GM23338 (cell line): Measurements from ENCODE around the gene ZBTB7C. TPM values are rescaled to one million over a fixed set of nuclear protein-coding genes. Genes with fewer than 3 reads are reported as not detected.

Experiments used
- ATAC-seq: fragments of 200-7000 bp; cut with Tn5 transposase; 3 replicates; pipeline ENCODE4 v1.9.1; 2020
- DNase-seq: peaks from one replicate; pipeline ENCODE4 v3.0.0-alpha.2; 2015; ENCODE audit warnings: low spot score
- H2AFZ ChIP-seq: fragments of 200-600 bp; sonication (generic); 2 replicates; pipeline ENCODE4 v1.8.0; 2016; ENCODE audit warnings: antibody characterized with exemption, mild to moderate bottlenecking, moderate library complexity
- H3F3A ChIP-seq: fragments of 200-600 bp; sonication (generic); replicated peaks from 2 replicates; pipeline ENCODE4 v1.8.0; 2017; ENCODE audit warnings: antibody characterized with exemption, mixed run types, low read depth
- H3K27ac ChIP-seq: fragments of 200-600 bp; sonication (generic); 2 replicates; pipeline ENCODE4 v1.6.1; 2016; ENCODE audit warnings: low read depth
- H3K27me3 ChIP-seq: fragments of 200-600 bp; sonication (generic); 2 replicates; pipeline ENCODE4 v1.8.0; 2016; ENCODE audit warnings: mild to moderate bottlenecking, mixed run types, moderate library complexity; ENCODE audit not compliant: insufficient read depth
- H3K36me3 ChIP-seq: fragments of 200-600 bp; sonication (generic); 2 replicates; pipeline ENCODE4 v1.8.0; 2016; ENCODE audit warnings: mild to moderate bottlenecking; ENCODE audit not compliant: insufficient read depth
- H3K4me1 ChIP-seq: fragments of 200-600 bp; sonication (generic); 2 replicates; pipeline ENCODE4 v1.8.0; 2016; ENCODE audit warnings: mild to moderate bottlenecking, moderate library complexity; ENCODE audit not compliant: insufficient read depth
- H3K4me2 ChIP-seq: fragments of 200-600 bp; sonication (generic); 2 replicates; pipeline ENCODE4 v1.7.1; 2017; ENCODE audit warnings: mixed run types
- H3K4me3 ChIP-seq: fragments of 200-600 bp; sonication (generic); 2 replicates; pipeline ENCODE4 v1.6.1; 2016; ENCODE audit warnings: mixed run types
- H3K79me2 ChIP-seq: fragments of 200-600 bp; sonication (generic); replicated peaks from 2 replicates; pipeline ENCODE4 v1.8.0; 2017; ENCODE audit warnings: mild to moderate bottlenecking; ENCODE audit not compliant: insufficient read depth
- H3K9me2 ChIP-seq: fragments of 200-600 bp; sonication (generic); 2 replicates; pipeline ENCODE4 v1.8.0; 2017; ENCODE audit not compliant: insufficient read depth
- H4K20me1 ChIP-seq: fragments of 200-600 bp; sonication (generic); replicated peaks from 2 replicates; pipeline ENCODE4 v1.8.0; 2017; ENCODE audit warnings: mild to moderate bottlenecking; ENCODE audit not compliant: insufficient read depth
- H3K27ac Mint-ChIP-seq: 2 replicates; pipeline ENCODE4 v1.8.0; 2020; ENCODE audit warnings: inconsistent platforms, mild to moderate bottlenecking, moderate library complexity, mixed read lengths
- H3K27me3 Mint-ChIP-seq: 3 replicates; pipeline ENCODE4 v1.8.0; 2022; ENCODE audit warnings: low read depth, mild to moderate bottlenecking, moderate library complexity, mixed read lengths, inconsistent platforms; ENCODE audit not compliant: insufficient read depth, poor library complexity
- H3K36me3 Mint-ChIP-seq: 3 replicates; pipeline ENCODE4 v1.8.0; 2021; ENCODE audit warnings: low read depth, mild to moderate bottlenecking, inconsistent platforms, moderate library complexity, mixed read lengths
- H3K4me1 Mint-ChIP-seq: 3 replicates; pipeline ENCODE4 v1.8.0; 2020; ENCODE audit warnings: mild to moderate bottlenecking, inconsistent platforms, mixed read lengths
- H3K4me3 Mint-ChIP-seq: 3 replicates; pipeline ENCODE4 v1.8.0; 2021; ENCODE audit warnings: moderate library complexity, mild to moderate bottlenecking, inconsistent platforms, mixed read lengths
- H3K9me3 Mint-ChIP-seq: 3 replicates; pipeline ENCODE4 v1.8.0; 2020; ENCODE audit warnings: moderate library complexity, mild to moderate bottlenecking, inconsistent platforms, mixed read lengths
- CREB1 ChIP-seq: fragments of 250-450 bp; sonication (Bioruptor Pico); IDR thresholded peaks from 2 replicates; pipeline ENCODE4 v1.5.0; 2020; ENCODE audit warnings: low read depth, mild to moderate bottlenecking, moderate library complexity
- CTCF ChIP-seq, 2 experiments: fragments of 200-600 bp in 1 of 2; sonication (generic) in 1 of 2; conservative IDR thresholded peaks; 2 replicates each; pipeline versions ENCODE4 v1.5.1 to v1.6.1; 2016 to 2017; ENCODE audit warnings: antibody characterized with exemption in 2 of 2, low read depth in 2 of 2, mild to moderate bottlenecking in 2 of 2, moderate library complexity in 1 of 2
- EZH2 ChIP-seq: fragments of 200-600 bp; sonication (generic); IDR thresholded peaks from one replicate; pipeline ENCODE4 v1.8.0; 2017; ENCODE audit warnings: antibody characterized with exemption, mild to moderate bottlenecking, low read depth; ENCODE audit not compliant: unreplicated experiment
- EZH2phosphoT487 ChIP-seq: fragments of 200-600 bp; sonication (generic); IDR thresholded peaks from one replicate; pipeline ENCODE4 v1.8.1; 2018; ENCODE audit warnings: antibody characterized with exemption; ENCODE audit not compliant: unreplicated experiment
- JUNB ChIP-seq: IDR thresholded peaks from one replicate; pipeline ENCODE4 v1.6.1; 2016; ENCODE audit warnings: antibody characterized with exemption; ENCODE audit not compliant: unreplicated experiment
- NANOG ChIP-seq: IDR thresholded peaks from 2 replicates; pipeline ENCODE4 v1.6.1; 2016; ENCODE audit warnings: antibody characterized with exemption, borderline replicate concordance
- POLR2AphosphoS5 ChIP-seq: IDR thresholded peaks from 2 replicates; pipeline ENCODE4 v1.6.1; 2016; ENCODE audit warnings: antibody characterized with exemption, low read depth
- REST ChIP-seq: IDR thresholded peaks from one replicate; pipeline ENCODE4 v1.6.1; 2018; ENCODE audit warnings: antibody characterized with exemption; ENCODE audit not compliant: unreplicated experiment
- STAT1 ChIP-seq: IDR thresholded peaks from one replicate; pipeline ENCODE4 v1.6.1; 2016; ENCODE audit warnings: antibody characterized with exemption; ENCODE audit not compliant: unreplicated experiment
- ZNF114 ChIP-seq: fragments of 250-450 bp; sonication (Bioruptor Pico); IDR thresholded peaks from 2 replicates; pipeline ENCODE4 v1.5.0; 2020; ENCODE audit warnings: mild to moderate bottlenecking, moderate library complexity
- ZNF331 ChIP-seq: fragments of 250-450 bp; sonication (Bioruptor Pico); IDR thresholded peaks from 2 replicates; pipeline ENCODE4 v1.5.0; 2020; ENCODE audit warnings: low read depth, mild to moderate bottlenecking, moderate library complexity
- ZNF462 ChIP-seq: fragments of 250-450 bp; sonication (Bioruptor Pico); IDR thresholded peaks from 2 replicates; pipeline ENCODE4 v1.5.0; 2020; ENCODE audit warnings: mild to moderate bottlenecking, moderate library complexity
- polyA plus RNA-seq: library from polyadenylated mRNA; unstranded; fragments of >200 nt; fragmentation: Nextera tagmentation; extraction: Ambion mirVana; gene quantifications from 2 replicates; pipeline ENCODE4 v1.2.1, GENCODE V29; 2016
- total RNA-seq: library from RNA; depleted of rRNA; stranded (reverse); fragments of >200 nt; shearing (Covaris generic); gene quantifications from 2 replicates; pipeline ENCODE4 v1.2.3, GENCODE V29; 2014
- TF ChIP-seq, protein P1 (sequence below): IDR thresholded peaks from 2 replicates; pipeline ENCODE4 v1.6.1; 2016; ENCODE audit warnings: antibody characterized with exemption

ZBTB7C gene
- total and polyA plus RNA-seq, 2 experiments from 2014 or later = 0.03 to 0.14 TPM

- Mint-ChIP-seq H3K27me3 (peaks cover 6% of the 10 kb centered on the region), H3K4me1 (peaks cover 23% of the 10 kb centered on the region), H3K4me3 (no peak overlapping the region), H3K27ac (peak overlapping the region; percentile 65; the same call in 1 of the 2 replicates), H3K9me3 (peaks cover 13% of the 10 kb centered on the region), H3K36me3 (peaks cover 7% of the 10 kb centered on the region; the same call in 2 of the 3 replicates)
- no peak overlapping the region for H3K27ac ChIP-seq
- H3K36me3 ChIP-seq = no peaks in the 10 kb centered on the region
- H2AFZ ChIP-seq = peak overlapping the region; percentile 23; the same call in 1 of the 2 replicates
- H3K9me2 ChIP-seq = no peaks in the 10 kb centered on the region
- DNase-seq (no peak), ATAC-seq (no peak)
- H3K4me1 ChIP-seq = no peaks in the 10 kb centered on the region; the same call in 1 of the 2 replicates
- no peak overlapping the region for H3K4me2 ChIP-seq
- no peaks in the 10 kb centered on the region for H4K20me1 ChIP-seq
- H3K27me3 ChIP-seq = no peaks in the 10 kb centered on the region
- no peak overlapping the region for H3K4me3 ChIP-seq
- TF ChIP-seq ZNF462 (CRISPR knock-in tag) (no peak), CTCF (conservative IDR thresholded peaks at IDR 0.05; ENCODE audit: low read depth in 2 of 2) (no peak), REST (no peak), POLR2AphosphoS5 (no peak), ZNF114 (no peak), EZH2 (no peak), CREB1 (CRISPR knock-in tag) (no peak), STAT1 (no peak), NANOG (no peak), JUNB (no peak), ZNF331 (CRISPR knock-in tag) (no peak), EZH2phosphoT487 (no peak)
- TF ChIP-seq, protein P1, sequence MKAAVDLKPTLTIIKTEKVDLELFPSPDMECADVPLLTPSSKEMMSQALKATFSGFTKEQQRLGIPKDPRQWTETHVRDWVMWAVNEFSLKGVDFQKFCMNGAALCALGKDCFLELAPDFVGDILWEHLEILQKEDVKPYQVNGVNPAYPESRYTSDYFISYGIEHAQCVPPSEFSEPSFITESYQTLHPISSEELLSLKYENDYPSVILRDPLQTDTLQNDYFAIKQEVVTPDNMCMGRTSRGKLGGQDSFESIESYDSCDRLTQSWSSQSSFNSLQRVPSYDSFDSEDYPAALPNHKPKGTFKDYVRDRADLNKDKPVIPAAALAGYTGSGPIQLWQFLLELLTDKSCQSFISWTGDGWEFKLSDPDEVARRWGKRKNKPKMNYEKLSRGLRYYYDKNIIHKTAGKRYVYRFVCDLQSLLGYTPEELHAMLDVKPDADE = no peak
- no peaks in the 10 kb centered on the region for H3K79me2 ChIP-seq
- no peaks in the 10 kb centered on the region for H3F3A ChIP-seq
Measured at GRCh38 chr18:47992976-47993375, 416.2 kb downstream of the ZBTB7C start.
